Measurements from ENCODE around the gene TRIO.

The TRIO gene

DNA sequence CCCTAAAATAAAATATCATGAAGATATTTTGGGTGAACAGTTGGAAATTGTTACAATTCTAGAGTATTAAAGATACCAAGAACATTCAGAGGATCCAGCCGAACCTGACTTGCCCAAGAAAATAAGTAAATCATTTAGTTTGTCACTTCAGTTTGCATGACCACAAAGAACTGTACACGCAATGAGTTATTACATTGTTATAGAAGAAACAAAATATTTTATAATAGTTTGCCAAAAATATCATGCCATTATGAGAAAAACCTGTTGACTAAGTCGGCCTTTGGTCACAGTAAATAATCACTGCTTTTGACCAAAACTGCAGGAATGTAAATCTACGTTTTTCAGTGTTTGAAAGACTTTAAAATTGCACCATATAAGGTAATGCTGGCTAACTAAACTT is 27.9 kb downstream of the TRIO start:
- DNase-seq, result no peak

DNA sequence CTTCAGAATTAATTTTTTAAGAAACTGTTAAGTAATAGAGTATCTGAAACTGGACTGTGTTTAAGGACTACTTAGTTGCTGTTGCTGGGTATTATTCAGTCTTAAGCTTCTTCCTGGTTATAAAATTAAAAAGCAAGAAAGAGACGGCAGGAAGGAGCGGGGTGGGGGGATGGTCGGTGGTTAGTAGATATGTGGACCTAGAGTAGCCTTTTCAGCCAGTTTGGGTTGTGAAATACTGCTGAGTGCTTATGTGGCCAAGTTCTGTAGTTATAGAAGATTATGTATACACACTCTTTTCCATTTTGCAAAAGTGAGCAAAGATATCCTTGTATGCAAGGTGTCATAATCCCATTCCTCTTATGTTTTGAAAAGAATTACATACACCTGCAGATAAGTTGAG is 28.5 kb downstream of the TRIO start:
- no peak for DNase-seq

DNA sequence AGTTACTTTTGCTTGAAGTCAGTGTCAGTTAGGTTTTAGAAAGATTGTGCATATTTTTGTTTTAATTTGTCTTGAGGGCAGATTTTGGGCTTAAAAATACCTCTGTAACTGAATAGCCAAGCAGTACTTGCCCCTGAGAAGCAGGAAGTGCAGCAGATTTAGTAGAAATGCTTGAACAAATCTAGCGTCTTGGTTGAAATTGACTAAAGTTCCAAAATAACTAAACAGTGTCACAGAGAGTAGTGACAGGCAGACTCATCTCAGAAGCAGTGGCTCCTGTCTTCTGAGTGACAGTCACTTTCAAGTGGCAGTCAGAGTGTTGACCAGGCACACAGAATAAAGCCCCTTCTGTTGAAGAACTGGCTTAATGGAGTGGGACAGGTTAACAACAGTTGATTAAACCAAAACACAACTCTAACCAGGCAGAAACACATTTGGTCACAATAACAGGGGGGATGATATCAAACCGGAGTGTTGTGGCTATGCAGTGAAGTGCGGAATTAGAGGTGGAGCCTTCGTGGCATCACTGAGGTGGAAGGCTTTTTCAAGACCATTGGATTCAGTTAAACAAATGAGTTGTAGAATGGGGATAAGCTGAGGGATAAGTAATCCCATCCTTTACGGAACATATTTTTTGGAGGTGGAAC is 29.1 kb downstream of the TRIO start:
- no peak for DNase-seq

DNA sequence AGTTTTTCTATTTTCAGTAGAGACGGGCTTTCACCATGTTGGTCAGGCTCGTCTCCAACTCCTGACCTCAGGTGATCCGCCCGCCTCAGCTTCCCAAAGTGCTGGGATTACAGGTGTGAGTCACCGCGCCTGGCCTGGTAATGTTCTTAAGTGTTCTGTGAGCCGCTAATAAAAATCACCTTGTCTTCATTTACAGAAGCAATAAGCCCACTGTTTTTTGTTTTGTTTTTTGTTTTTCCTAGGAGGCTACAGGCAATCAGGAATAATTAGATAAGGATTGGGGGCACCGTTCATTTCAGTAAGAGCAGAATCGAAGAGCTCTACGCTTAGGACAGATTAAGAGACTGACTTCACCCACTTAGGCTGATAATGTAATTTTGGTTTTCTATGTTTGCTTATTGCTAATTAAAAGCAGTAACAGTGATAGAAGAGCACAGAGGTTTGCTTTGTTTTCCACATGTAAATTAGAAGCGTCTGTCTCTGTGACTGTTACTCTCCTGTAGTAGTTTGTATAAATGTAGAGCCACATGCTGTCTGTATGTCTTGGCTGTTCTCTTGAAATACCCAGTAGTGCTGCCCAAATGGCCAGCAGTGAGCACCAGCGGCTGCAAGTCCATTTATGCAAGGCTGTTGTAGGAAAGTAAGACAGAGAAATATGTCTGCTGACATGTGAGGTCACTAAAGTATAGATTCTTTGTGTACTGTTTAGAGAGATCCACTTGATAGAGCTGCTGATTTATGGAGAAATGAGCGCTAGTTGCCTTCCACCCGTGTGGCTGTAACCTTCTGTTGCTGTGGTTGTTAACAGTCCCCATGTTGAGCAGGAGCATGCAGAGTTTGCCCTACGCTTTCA is 30.5 kb downstream of the TRIO start:
- DNase-seq, result no peak

- no peak for DNase-seq
These were observed 31.1 kb downstream of the TRIO start for GRCh38 chr5:14174230-14174636.

DNA sequence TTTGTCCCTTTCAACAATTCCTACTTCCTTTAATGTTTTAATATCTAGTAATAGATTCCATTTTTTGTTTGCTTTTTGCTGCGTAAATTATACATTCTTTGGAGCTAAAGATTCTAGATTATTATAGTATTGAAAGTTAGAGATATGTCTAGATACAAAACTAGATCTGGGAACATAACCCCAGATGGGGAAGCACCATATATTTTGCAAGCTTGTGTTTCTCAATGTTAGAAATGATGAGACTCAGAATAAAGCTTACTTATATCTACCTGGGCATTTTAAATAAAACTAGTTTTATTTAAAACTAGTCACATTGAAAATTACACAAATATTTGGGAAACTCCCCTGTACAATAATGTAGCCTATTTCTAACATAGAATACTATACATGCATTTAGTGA is 32.2 kb downstream of the TRIO start:
- DNase-seq, result no peak

DNA sequence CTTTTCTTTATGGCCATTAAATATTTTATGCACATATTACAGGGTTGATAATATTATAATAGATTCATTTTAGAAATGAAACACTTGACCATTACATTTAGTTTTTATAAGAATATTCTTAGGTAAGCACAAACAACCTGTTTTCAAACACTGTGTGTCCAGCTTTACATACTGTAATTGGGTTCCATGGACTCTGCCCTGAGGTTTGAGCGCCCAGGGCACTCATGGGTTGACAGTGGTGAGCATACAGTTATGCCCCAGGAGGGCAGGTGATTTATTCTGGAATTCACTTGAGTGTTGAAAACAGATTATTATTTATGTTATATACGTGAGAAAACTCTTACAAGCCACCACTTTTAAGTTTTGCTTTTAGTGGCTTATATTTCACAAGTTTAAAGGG is 33.7 kb downstream of the TRIO start:
- DNase-seq, result no peak

DNA sequence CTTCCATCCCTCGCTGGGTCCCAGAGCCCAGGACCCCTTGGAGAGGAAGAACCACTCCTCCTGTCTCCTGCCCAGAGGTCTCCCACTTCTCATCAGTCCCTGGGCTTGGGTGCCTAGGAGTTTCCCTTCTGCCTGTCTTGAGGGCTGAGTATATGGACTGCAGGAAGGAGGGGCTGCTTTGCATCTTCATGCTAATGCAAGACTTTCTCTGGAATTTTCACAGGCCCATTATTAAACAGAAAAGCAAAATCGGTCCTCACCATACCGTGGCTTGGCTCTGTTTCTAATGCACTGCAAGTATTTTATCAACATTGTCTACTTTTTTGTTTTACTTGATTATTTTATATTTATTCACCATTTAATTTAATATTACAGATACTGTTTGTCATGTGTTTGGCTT is 34.5 kb downstream of the TRIO start:
- no peak for DNase-seq

- no peak for DNase-seq
These were observed 34.9 kb downstream of the TRIO start for GRCh38 chr5:14178091-14178490.

- no peak for DNase-seq
These were observed 35.6 kb downstream of the TRIO start for GRCh38 chr5:14178671-14179211.

DNA sequence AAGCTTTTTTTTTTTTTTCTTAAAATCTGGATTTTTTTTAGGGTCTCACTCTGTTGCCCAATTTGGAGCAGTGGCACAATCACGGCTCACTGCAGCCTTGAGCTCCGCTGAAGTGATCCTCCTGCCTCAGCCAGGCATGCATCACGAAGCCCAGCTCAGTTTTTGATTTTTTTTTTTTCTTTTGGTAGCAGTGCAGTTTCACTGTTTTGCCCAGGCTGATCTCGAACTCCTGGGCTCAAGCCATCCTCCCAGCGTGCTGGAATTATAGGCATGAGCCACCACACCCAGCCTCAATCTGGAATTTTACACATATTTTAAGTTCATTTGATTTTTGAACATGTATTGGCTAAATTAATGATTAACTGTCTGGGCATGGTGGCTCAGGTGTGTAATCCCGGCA is 36.3 kb downstream of the TRIO start:
- DNase-seq, result no peak

GRCh38 chr5:14180437-14180836 is 37.3 kb downstream of the TRIO start:
- no peak for DNase-seq

DNA sequence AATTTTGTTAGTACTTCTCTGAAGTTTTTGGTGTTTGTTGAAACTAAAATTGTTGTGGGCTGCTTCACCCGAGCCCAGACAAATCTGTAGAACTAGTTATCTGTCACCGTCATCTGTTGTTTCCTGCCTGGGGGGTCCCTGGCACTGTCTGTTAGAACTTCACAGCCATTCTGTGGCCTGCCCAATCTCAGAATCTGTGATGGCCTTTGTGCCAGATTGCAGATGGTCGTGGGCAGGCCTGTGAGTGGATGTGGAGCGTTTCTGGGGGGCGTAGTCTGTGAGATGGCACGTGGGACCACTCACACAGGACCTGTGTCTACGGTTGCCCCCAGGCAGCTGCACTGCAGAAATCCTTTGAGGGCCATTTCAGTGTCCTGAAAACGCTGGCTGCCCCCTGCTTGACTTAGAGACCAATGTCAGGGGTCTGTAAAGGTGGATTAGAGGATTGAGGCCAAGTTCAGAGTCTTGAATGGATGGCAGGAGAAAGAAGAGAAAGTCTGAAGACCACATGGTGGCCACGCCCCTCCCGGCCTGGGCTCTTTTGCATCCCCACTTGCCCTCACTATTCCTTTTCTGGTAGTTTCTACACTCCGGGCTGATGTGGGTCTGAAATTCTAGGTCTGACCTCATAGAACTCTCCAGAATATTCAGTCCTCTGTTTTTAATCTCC is 38.3 kb downstream of the TRIO start:
- no peak for DNase-seq

DNA sequence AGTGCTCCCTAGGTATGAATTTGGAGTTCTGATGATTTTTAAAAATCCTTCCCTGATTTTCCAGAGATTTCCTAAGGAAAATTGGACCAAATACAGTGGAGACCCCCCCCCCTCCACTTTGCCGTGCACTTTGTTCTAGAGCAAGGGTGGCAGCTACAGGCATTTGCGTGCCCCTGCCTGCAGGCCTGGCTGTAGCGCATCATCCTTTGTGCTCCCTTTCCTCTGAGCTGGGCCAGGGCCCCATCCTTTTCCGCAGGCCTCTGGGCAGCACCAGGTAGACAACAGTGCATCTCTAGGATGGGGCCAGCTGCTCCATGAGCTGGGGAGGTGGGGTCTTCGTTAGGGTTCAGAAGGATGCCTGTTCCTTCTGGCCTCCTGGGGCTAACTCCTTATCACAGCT is 39.6 kb downstream of the TRIO start:
- no peak for DNase-seq

DNA sequence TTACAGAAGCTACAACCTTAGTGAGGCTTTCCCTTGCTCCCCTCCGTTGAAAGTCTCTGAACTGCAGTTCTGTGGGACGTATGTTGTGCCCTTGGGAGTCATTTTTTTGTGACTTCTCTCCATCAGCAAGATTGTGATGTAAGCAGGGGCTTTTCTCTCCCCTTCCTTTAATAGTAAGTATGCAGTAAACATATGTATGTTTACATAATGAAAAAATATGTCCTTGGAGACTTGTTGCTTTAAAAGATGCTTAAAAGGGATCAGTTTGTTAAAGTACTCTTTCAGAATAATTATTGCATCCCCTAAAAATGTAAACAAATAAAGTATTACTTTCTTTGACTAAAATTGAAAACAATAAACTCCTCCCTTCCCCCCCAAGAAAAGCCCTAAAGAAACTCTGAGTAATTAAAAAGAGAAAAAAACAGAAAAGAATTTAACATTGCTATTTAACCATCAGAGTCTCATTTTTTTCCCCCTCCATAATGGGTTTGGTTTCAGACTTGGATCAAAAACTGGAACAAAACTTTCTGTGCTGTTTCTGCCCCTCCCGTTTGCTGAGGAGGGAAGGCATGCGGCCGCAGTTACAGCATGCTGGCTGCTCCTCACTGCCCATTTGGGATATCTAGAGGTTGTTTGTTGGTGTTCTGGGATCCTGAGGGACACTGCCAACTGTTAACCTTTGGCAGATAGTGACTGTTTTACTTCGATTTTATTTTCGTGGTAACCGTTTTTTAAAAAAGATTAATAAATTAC is 40.2 kb downstream of the TRIO start:
- DNase-seq, result no peak

GRCh38 chr5:14184082-14184481 is 40.9 kb downstream of the TRIO start:
- DNase-seq, result no peak

DNA sequence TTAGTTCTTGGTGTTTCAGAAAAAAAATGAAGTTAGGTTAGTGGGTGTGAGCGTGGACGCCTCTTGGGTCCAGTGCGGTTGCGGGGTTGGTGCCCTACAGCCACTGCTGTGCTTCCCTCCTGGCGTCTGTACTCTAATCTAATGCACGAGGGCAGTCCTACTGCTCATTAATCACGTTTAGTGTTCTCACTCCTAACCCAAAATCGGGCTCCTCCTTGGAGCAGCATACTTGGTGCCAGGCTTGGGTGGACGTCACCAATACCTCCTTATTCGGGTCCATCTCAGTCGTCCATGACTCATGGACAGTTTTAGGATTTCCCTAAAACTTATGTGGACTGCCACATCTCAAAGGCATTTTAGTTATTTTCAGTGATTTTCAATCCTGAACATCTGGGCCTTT is 41.6 kb downstream of the TRIO start:
- no peak for DNase-seq

GRCh38 chr5:14185326-14186058 is 42.4 kb downstream of the TRIO start:
- no peak for DNase-seq

GRCh38 chr5:14186059-14186830 is 43.1 kb downstream of the TRIO start:
- no peak for DNase-seq

DNA sequence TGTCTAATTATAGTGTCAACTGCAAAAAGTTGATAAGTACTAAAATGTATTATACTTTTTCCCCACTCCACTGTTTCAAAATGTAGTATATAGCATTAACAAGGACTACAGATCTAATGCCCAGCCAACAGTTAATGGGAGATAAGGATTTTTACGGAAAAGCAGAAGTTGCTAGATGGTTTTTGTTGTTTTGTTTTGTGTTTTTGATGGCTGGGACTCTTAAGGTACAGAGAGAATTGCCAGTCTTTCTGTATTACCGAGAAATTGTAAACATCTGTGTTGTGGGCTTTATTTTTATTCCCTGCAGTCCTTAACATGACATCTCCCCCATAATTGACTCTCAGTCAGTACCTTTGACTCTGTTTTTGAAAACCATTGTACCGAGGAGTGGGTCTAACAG is 44.0 kb downstream of the TRIO start:
- DNase-seq, result no peak

- DNase-seq, result no peak
These were observed 44.5 kb downstream of the TRIO start for GRCh38 chr5:14187660-14188059.

DNA sequence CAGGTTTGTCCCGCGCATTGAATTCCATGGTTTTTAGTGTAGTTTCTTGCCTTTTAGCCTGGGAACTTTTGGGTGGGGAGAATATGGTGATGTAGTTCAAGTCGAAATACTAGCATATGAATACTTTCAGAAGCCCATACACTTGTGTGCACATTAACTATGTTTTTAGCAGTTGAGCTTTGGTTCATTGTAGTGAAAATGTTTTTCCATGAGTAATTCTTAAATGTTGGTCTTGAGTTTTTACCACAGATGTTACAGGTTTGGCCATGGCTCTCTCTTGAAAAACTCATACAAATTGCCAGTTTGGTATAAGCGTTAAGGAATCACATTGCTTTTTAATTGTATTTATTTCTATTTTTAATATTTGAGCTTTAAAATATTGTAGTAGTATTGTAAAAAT is 45.6 kb downstream of the TRIO start:
- no peak for DNase-seq

Measured in activated CD8-positive, alpha-beta memory T cell treated with anti-CD3 and anti-CD28 coated beads for 24 hours (primary cell).